Measurements from ENCODE around the gene BTBD6.
"Not testable (repeated sequence)": the region's sequence is repeated elsewhere in the genome, so short reads cannot be mapped to it uniquely, and the experiment has no call there.

Gene BTBD6

GRCh38 chr14:105267820-105268548 lies 19.7 kb downstream of the BTBD6 start:
- Histone ChIP-seq H3K36me3 (ENCODE audit: control insufficient read depth, insufficient read depth, low read length) (no peaks in the 10 kb centered on the region), H3K9ac (ENCODE audit: low read length) (no peak overlapping the region), H3K9me3 (ENCODE audit: control insufficient read depth, low read length) (no peaks in the 10 kb centered on the region), H3K4me1 (ENCODE audit: control insufficient read depth, insufficient read depth, low read length) (no peaks in the 10 kb centered on the region), H3K27me3 (ENCODE audit: control insufficient read depth, insufficient read depth, low read length) (no peaks in the 10 kb centered on the region), H3K4me3 (ENCODE audit: low read length) (no peak overlapping the region)

DNA sequence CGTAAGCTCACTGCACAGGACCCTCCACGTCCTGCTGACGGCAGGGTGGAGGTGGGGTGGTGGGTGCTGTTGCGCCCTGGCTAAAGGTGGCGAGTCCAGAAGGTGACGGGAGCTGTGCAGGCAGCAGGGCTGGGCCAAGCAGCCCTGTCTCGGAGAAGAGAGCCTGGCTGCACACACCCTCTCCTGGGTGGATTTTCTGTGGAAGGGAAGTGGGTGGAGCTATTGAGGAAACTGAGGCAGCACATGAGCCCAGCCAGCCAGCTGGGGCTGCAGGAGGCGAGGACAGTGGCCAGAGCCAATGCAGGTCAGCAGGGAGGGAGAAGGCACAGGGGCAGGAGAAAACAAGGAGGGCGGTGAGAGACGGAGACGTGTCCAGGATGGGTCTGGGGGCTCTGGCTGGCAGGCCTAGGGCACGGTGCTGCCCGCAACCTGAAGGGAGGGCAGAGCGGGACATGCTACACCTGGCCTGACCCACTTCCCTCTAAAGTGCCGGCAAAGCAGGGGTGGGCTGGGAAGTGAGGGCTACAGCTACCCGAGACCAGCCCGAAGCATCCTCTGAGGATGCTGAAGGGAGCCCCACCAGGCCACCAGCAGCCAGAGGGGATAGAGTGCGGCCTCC lies 20.5 kb downstream of the BTBD6 start:
- H3K4me1 ChIP-seq (ENCODE audit: control insufficient read depth, insufficient read depth, low read length), result no peaks in the 10 kb centered on the region
- H3K27me3 ChIP-seq (ENCODE audit: control insufficient read depth, insufficient read depth, low read length), result no peaks in the 10 kb centered on the region
- no peak overlapping the region for H3K9ac ChIP-seq (ENCODE audit: low read length)
- no peaks in the 10 kb centered on the region for H3K9me3 ChIP-seq (ENCODE audit: control insufficient read depth, low read length)
- no peaks in the 10 kb centered on the region for H3K36me3 ChIP-seq (ENCODE audit: control insufficient read depth, insufficient read depth, low read length)
- H3K4me3 ChIP-seq (ENCODE audit: low read length), result no peak overlapping the region

DNA sequence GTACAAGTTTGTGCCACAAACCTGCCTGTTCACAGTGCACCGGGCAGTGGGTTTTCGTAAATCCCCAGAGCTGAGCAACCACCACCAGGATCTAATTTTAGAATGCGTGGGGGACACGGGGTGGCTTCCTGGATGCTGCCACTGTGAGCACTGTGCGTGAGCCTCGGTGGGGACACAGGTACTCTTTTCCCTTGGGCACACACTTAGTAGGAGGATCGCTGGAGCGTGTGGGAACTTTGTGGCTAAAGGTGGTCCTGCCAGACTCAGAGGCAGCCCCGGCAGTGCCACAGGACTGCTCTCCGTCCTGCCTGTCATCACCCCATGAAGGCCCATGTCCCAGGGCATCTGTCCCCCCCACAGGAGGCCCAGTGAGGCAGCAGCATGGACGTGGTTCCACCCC lies 21.1 kb downstream of the BTBD6 start:
- no peaks in the 10 kb centered on the region for H3K27me3 ChIP-seq (ENCODE audit: control insufficient read depth, insufficient read depth, low read length)
- H3K9me3 ChIP-seq (ENCODE audit: control insufficient read depth, low read length), result no peaks in the 10 kb centered on the region
- H3K4me3 ChIP-seq (ENCODE audit: low read length), result no peak overlapping the region
- no peaks in the 10 kb centered on the region for H3K4me1 ChIP-seq (ENCODE audit: control insufficient read depth, insufficient read depth, low read length)
- no peak overlapping the region for H3K9ac ChIP-seq (ENCODE audit: low read length)
- no peaks in the 10 kb centered on the region for H3K36me3 ChIP-seq (ENCODE audit: control insufficient read depth, insufficient read depth, low read length)

DNA sequence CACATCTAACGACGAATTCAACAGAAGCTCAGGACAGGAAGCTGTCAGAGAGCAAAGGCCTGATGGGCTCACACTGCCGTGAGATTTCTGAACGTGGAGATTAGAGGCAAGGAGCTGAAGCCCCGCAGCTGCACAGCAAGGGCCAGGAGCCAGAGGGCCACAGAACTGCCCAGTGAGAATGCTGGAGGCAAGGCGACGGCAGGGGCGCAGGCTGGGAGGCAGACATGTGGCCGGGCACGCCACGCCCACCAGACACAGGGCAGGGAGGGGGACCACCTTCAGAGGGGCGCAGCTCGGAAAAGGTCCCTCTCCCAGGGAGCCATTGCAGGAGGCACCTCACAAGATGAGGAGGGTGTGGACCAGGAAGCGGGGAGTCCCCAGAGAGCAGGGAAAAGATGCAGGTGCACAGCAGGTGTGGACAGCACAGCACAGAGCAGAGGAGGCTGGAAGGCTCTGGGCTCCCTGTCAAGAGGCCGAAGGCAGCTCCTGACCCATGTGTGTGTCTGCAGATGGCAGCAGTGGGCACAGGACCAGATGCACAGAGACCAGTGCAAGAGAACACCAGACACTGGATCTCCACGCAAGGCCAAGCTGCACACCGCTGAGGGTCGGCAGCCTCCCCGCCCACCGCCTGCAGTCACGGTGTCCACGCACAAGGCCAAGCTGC lies 23.0 kb downstream of the BTBD6 start:
- Histone ChIP-seq H3K36me3 (ENCODE audit: control insufficient read depth, insufficient read depth, low read length) (no peaks in the 10 kb centered on the region), H3K4me3 (ENCODE audit: low read length) (no peak overlapping the region), H3K9ac (ENCODE audit: low read length) (no peak overlapping the region), H3K9me3 (ENCODE audit: control insufficient read depth, low read length) (no peaks in the 10 kb centered on the region), H3K4me1 (ENCODE audit: control insufficient read depth, insufficient read depth, low read length) (no peaks in the 10 kb centered on the region), H3K27me3 (ENCODE audit: control insufficient read depth, insufficient read depth, low read length) (no peaks in the 10 kb centered on the region)

DNA sequence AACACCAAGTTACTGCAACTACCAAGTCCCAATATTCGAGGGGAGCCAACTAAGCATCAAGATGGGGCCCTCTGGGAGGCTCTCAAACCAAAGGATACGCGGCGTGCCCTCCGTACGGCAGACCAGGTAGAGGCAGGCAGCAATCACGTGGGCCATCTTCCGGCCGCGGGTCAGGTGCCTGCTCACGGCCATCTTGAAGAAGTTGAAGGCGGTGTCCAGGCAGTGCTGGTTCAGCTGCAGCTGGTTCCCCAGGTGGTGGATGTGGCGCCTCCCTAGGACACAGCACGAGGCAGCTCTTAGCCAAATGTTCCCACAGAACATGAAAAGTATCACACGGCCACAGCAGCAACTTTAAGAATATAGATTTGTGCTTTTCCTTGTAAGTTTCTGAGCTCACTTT lies 24.3 kb downstream of the BTBD6 start:
- Histone ChIP-seq H3K4me3 (ENCODE audit: low read length) (no peak overlapping the region), H3K4me1 (ENCODE audit: control insufficient read depth, insufficient read depth, low read length) (no peaks in the 10 kb centered on the region), H3K9ac (ENCODE audit: low read length) (no peak overlapping the region), H3K9me3 (ENCODE audit: control insufficient read depth, low read length) (no peaks in the 10 kb centered on the region), H3K27me3 (ENCODE audit: control insufficient read depth, insufficient read depth, low read length) (no peaks in the 10 kb centered on the region), H3K36me3 (ENCODE audit: control insufficient read depth, insufficient read depth, low read length) (no peaks in the 10 kb centered on the region)

DNA sequence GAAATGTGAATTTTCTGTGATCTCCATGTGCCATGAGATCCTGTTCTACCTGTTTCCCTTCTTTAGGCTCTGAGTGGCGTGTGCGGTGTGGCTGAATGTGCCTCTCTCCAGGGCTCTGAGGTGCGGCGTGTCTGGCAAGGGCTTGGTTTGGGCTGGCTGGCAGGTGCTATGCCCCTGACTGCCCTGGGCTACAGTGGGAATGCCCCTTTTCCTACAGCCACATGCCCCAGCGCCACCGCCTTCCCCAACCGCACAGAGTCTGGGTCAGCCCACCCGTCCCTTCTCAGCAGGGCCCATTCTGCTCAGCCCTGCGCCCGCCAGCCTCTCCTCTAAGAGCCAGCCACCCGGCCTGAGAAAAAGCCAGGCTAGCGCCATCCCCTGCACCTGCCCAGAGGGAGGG lies 24.7 kb downstream of the BTBD6 start:
- Histone ChIP-seq H3K9me3 (ENCODE audit: control insufficient read depth, low read length) (no peaks in the 10 kb centered on the region), H3K4me3 (ENCODE audit: low read length) (no peak overlapping the region), H3K9ac (ENCODE audit: low read length) (no peak overlapping the region), H3K27me3 (ENCODE audit: control insufficient read depth, insufficient read depth, low read length) (no peaks in the 10 kb centered on the region), H3K36me3 (ENCODE audit: control insufficient read depth, insufficient read depth, low read length) (no peaks in the 10 kb centered on the region), H3K4me1 (ENCODE audit: control insufficient read depth, insufficient read depth, low read length) (no peaks in the 10 kb centered on the region)

DNA sequence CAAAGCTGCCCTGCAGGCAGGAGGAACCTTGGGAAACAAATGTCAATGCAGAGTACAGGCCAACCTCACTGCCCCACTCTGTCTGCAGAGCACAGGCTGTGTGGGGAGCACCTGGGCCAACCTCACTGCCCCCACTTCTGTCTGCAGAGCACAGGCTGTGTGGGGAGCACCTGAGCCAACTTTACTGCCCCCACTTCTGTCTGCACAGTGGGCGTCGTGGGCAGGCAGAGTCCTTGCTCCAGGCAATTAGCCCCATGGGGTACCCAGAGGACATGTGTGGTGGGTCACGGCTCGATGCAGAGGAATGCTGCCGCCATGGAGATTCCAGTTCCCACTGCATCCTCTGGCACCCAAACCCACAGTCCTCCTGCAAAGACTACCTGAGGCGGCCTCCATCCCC lies 26.3 kb downstream of the BTBD6 start:
- H3K36me3 ChIP-seq (ENCODE audit: control insufficient read depth, insufficient read depth, low read length), result no peaks in the 10 kb centered on the region
- H3K9me3 ChIP-seq (ENCODE audit: control insufficient read depth, low read length), result no peaks in the 10 kb centered on the region
- no peaks in the 10 kb centered on the region for H3K4me1 ChIP-seq (ENCODE audit: control insufficient read depth, insufficient read depth, low read length)
- H3K27me3 ChIP-seq (ENCODE audit: control insufficient read depth, insufficient read depth, low read length), result no peaks in the 10 kb centered on the region
- no peak overlapping the region for H3K4me3 ChIP-seq (ENCODE audit: low read length)
- no peak overlapping the region for H3K9ac ChIP-seq (ENCODE audit: low read length)

DNA sequence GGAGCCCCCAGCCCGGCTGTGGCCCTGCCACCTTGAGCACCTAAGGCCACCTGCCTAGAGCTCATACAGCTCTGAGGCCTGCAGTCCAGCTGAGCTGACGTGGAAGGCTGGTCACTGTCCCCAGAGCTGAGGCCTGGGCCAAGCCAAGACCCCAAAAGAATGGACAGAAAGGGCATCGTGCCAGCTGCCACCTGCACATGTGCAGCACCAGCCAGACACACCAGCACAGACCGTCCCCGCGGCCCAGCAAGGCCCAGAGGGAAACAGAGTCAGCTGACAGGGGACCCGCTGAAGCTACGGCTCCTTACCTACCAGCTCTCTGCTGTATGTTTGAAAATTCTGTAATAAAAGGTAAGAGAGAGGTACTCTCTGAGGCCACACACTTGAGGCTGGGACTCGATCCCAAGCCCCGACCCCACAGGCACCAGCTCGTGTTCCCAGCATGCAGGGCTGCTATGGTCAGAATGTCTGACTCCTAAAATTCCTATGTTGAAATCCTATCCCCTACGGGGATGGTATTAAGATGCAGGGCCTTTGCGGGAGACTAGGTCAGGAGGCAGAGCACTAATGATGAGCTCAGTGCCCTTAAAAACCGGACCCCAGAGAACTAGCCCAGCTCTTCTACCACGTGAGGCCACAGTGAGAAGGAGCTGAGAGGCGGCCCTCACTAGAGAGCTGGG lies 27.1 kb downstream of the BTBD6 start:
- no peak overlapping the region for H3K9ac ChIP-seq (ENCODE audit: low read length)
- H3K4me1 ChIP-seq (ENCODE audit: control insufficient read depth, insufficient read depth, low read length), result no peaks in the 10 kb centered on the region
- no peaks in the 10 kb centered on the region for H3K9me3 ChIP-seq (ENCODE audit: control insufficient read depth, low read length)
- no peak overlapping the region for H3K4me3 ChIP-seq (ENCODE audit: low read length)
- H3K27me3 ChIP-seq (ENCODE audit: control insufficient read depth, insufficient read depth, low read length), result no peaks in the 10 kb centered on the region
- no peaks in the 10 kb centered on the region for H3K36me3 ChIP-seq (ENCODE audit: control insufficient read depth, insufficient read depth, low read length)

- peaks cover 13% of the 10 kb centered on the region for H3K4me1 ChIP-seq (ENCODE audit: control insufficient read depth, insufficient read depth, low read length)
- not testable (repeated sequence) for H3K36me3 ChIP-seq (ENCODE audit: control insufficient read depth, insufficient read depth, low read length); H3K27me3 ChIP-seq (ENCODE audit: control insufficient read depth, insufficient read depth, low read length); H3K9ac ChIP-seq (ENCODE audit: low read length); H3K4me3 ChIP-seq (ENCODE audit: low read length); H3K9me3 ChIP-seq (ENCODE audit: control insufficient read depth, low read length)
These were observed 29.1 kb downstream of the BTBD6 start for GRCh38 chr14:105277448-105277847.

DNA sequence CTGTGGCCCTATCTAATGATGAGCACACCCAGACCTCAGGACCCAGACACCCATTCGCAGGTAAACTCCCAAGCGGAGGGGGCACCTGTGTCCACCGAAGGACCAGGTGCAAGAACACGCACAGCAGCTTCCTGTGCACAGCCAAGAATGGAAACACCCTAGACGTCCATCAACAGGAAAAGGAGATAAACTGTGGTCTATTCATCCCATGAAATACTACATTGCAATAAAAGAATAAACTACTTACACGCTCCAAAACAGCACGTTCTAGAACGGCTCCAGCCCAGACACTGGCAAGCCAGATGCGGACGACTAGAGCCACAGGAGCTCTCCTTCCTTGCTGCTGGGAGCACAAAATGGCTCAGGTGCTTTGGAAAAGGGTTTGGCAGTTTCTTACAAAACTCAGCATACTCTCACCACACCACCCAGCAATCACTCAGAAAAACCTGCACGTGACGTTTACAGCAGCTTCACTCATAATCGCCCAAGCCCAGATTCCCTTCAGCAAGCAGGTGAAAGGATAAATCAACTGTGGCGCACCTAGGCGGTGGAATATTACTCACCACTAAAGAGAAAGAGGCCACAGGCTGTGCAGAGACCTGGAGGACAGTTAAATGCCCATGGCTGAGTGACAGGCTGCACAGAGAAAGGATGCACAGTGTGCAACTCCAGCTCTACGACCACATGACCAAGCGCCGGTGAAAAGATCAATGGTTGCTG lies 31.5 kb downstream of the BTBD6 start:
- Histone ChIP-seq H3K27me3 (ENCODE audit: control insufficient read depth, insufficient read depth, low read length) (no peaks in the 10 kb centered on the region), H3K4me3 (ENCODE audit: low read length) (no peak overlapping the region), H3K36me3 (ENCODE audit: control insufficient read depth, insufficient read depth, low read length) (no peaks in the 10 kb centered on the region), H3K4me1 (ENCODE audit: control insufficient read depth, insufficient read depth, low read length) (peaks cover 17% of the 10 kb centered on the region), H3K9ac (ENCODE audit: low read length) (no peak overlapping the region), H3K9me3 (ENCODE audit: control insufficient read depth, low read length) (no peaks in the 10 kb centered on the region)

DNA sequence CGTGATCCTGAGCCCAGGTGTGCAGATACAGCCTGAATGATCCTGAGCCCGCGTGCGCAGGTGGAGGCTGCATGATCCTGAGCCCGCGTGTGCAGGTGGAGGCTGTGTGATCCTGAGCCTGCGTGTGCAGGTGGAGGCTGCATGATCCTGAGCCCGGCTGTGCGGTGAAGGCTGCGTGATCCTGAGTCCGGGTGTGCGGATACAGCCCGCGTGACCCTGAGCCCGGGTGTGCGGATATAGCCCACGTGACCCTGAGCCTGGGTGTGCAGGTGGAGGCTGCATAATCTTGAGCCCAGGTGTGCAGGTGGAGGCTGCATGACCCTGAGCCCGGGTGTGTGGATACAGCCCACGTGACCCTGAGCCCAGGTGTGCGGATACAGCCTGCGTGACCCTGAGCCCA lies 32.2 kb downstream of the BTBD6 start:
- H3K27me3 ChIP-seq (ENCODE audit: control insufficient read depth, insufficient read depth, low read length), result no peaks in the 10 kb centered on the region
- no peak overlapping the region for H3K9ac ChIP-seq (ENCODE audit: low read length)
- H3K36me3 ChIP-seq (ENCODE audit: control insufficient read depth, insufficient read depth, low read length), result no peaks in the 10 kb centered on the region
- no peak overlapping the region for H3K4me3 ChIP-seq (ENCODE audit: low read length)
- no peaks in the 10 kb centered on the region for H3K9me3 ChIP-seq (ENCODE audit: control insufficient read depth, low read length)
- peaks cover 17% of the 10 kb centered on the region for H3K4me1 ChIP-seq (ENCODE audit: control insufficient read depth, insufficient read depth, low read length)
